Measurements from ENCODE around the gene WBP2.

The WBP2 gene

DNA sequence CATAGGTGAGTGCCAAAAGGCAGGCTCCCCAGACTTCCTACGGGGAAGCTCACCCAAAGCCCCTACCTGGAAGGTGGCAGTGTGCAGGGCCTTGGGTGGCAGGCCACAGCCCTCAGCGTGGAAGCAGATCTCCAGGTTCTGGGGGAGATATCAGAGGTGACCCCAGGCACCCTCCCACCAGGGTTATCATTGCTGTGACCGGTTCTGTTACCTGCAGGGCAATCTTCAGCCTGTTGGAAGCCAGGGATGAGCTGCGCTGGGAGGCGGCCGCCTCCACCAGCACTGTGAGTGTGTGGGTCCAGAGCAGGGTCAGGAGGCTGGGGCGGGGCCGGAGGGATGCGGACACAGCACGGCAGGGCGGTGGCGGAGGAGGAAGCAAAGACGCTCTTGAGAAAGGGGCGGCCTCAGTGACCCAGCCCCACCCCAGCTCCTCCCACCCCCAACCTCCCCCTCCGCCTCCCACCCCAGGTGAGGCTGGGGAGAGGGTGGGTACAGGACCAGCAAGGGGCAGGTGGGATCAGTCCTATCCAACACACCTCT lies 24.0 kb downstream of the WBP2 start:
- TF ChIP-seq, protein P1, sequence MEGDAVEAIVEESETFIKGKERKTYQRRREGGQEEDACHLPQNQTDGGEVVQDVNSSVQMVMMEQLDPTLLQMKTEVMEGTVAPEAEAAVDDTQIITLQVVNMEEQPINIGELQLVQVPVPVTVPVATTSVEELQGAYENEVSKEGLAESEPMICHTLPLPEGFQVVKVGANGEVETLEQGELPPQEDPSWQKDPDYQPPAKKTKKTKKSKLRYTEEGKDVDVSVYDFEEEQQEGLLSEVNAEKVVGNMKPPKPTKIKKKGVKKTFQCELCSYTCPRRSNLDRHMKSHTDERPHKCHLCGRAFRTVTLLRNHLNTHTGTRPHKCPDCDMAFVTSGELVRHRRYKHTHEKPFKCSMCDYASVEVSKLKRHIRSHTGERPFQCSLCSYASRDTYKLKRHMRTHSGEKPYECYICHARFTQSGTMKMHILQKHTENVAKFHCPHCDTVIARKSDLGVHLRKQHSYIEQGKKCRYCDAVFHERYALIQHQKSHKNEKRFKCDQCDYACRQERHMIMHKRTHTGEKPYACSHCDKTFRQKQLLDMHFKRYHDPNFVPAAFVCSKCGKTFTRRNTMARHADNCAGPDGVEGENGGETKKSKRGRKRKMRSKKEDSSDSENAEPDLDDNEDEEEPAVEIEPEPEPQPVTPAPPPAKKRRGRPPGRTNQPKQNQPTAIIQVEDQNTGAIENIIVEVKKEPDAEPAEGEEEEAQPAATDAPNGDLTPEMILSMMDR (IDR thresholded peaks at IDR 0.05; ENCODE audit: low read depth, low read length, missing control alignments): no peak
- in situ Hi-C loops (cut with HindIII; ENCODE audit: low sequenced_read_pairs): no loop called here
- DNase-seq (ENCODE audit: low read depth): no peak
- no peak overlapping the region for H3K4me3 ChIP-seq (ENCODE audit: low read depth, low read length)

DNA sequence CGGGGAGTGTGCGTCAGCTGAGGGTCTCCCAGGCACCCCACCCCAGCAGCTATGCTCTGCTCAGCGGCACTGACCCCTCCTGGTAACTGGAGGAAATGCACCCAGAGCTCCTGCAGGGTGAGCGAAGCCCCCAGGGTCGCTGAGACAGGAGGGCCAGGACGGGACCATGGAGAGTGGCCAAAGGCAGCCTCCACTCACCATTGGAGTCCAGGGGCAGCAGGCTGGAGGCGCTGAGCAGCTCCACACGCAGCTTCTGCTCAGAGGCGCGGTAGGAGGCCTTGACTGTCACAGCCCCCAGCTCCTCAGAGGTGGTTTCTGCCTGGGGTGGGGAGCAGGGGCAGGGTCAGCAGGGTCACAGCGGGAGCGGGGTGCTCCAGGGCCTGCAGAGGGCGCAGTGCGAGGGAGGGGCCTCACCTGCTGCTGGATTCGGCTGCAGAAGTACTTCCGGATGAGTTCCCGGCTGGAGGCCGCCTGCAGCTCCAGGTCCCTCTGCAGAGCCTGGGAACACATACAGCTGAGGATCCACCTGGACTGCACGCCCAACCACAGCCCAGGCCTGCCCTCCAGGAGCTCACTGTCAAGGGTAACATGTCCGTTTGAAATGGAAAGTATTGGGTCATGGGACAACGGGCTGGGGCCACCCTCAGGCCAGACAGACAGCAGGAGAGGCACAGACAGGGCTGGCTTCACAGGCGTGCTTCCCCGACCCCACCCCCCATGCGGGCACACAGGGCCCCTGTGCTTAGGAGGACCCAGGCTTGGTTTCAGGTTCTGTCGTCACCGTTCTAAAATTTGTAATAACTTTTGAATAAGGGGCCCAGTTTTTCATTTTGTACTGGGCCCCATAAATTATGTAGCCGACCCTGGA lies 24.7 kb downstream of the WBP2 start:
- TF ChIP-seq, protein P1 (IDR thresholded peaks at IDR 0.05; ENCODE audit: low read depth, low read length, missing control alignments): peak; percentile 62
- DNase-seq (ENCODE audit: low read depth): no peak
- H3K4me3 ChIP-seq (ENCODE audit: low read depth, low read length): no peak overlapping the region
- in situ Hi-C loops (cut with HindIII; ENCODE audit: low sequenced_read_pairs): no loop called here

DNA sequence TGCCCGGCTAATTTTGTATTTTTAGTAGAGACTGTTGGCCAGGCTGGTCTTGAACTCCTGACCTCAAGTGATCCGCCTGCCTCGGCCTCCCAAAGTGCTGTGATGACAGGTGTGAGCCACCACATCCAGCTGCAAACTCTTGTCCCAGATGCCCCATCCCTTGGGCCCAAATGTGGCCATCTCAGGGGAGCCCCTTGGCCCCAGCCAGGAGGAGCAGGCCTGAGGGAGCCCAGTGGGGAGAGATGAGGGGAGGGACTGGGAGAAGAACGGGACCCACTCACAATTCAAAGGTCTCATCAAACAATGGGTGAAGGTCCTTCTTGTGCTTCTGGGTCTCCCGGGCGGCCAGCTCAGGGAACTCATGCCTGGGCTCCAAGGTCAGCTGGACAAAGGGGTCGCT lies 25.4 kb downstream of the WBP2 start:
- TF ChIP-seq, protein P1 (IDR thresholded peaks at IDR 0.05; ENCODE audit: low read depth, low read length, missing control alignments): no peak
- in situ Hi-C loops (cut with HindIII; ENCODE audit: low sequenced_read_pairs): no loop called here
- no peak overlapping the region for H3K4me3 ChIP-seq (ENCODE audit: low read depth, low read length)
- no peak for DNase-seq (ENCODE audit: low read depth)

DNA sequence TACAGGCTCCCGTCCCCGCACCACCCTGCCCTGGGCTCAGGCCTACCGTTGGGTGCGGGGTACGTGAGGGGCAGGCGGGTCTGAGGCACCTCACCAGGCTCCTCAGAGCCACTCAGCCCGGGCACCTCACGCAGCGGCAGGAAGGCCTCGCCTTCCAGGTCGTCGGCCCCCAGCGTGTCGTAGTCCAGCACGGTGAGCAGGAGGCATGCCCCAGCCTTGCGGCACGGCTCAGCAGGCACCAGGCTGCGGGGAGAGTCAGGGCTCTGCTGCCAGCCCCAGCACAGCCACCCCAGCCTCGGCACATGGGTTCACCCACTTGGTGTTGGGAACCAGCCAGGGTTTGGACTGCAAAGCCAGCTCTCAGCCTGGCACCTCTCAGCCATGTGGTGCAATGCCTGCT lies 26.4 kb downstream of the WBP2 start:
- no peak overlapping the region for H3K4me3 ChIP-seq (ENCODE audit: low read depth, low read length)
- in situ Hi-C loops (cut with HindIII; ENCODE audit: low sequenced_read_pairs): no loop called here
- no peak for DNase-seq (ENCODE audit: low read depth)
- TF ChIP-seq, protein P1 (IDR thresholded peaks at IDR 0.05; ENCODE audit: low read depth, low read length, missing control alignments): no peak

DNA sequence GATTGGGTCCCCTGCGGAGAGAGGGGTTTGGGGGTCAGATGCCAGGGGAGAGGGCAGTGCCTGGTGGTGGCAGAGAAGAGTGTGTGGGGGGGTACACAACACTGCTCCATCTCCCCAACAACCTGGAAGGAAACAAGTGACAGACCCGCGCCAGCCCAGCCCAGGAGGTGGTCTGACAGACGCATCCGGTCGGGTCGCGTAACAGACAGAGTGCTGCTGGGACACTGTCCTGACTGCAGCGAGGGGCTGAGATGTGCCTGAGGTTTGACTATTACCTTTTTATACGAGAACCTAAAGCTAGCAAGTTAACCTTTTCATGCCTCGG lies 27.1 kb downstream of the WBP2 start:
- no peak for DNase-seq (ENCODE audit: low read depth)
- in situ Hi-C loops (cut with HindIII; ENCODE audit: low sequenced_read_pairs): no loop called here
- H3K4me3 ChIP-seq (ENCODE audit: low read depth, low read length): no peak overlapping the region
- TF ChIP-seq, protein P1 (IDR thresholded peaks at IDR 0.05; ENCODE audit: low read depth, low read length, missing control alignments): no peak

DNA sequence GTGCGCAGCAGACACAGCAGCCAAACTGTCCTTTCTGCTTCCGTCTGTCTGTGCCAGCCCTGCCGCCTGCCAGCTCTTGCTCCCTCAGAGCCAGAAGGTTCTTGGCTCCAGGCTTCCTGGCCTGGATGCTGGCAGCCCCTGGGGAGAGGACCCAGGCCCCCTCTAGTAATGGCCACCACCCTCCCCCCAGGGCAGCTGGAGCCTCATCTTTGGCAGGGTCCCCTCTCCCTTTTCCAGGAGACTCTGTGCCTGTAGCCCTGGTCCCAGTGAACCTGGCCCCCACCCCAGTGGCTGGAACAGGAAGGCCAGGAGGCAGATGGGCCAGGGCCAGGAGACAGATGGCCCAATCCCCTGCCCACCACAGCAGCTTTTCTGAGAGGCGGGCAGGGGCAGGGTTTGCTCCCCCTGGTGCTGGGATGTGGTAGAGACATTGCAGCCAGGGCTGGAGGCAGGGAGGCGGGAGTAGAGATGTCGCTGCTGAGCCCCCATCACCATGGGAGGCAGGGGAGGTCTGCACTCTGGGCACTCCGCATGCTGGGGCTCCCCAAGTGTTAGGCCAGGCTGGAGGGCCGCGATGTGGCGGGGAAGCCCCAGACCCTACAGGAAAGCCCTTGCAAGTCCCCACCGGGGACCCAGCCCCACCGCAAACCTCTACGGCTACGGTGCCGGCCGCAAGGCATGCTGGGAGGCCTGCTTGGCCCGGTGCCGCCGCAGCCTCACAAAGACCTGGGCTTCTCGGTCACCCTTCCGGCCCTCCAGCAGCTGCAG lies 27.6 kb downstream of the WBP2 start:
- TF ChIP-seq, protein P1 (IDR thresholded peaks at IDR 0.05; ENCODE audit: low read depth, low read length, missing control alignments): peak; percentile 79
- peak overlapping the region; percentile 16 for H3K4me3 ChIP-seq (ENCODE audit: low read depth, low read length)
- DNase-seq (ENCODE audit: low read depth): peak; percentile 15
- in situ Hi-C loops (cut with HindIII; ENCODE audit: low sequenced_read_pairs): no loop called here

Measured in astrocyte of the cerebellum (primary cell).